GM18511 (cell line): ENCODE data around the gene FOXR1.
"Not testable (repeated sequence)": the region's sequence is repeated elsewhere in the genome, so short reads cannot be mapped to it uniquely, and the experiment has no call there.

Source experiments
- ATAC-seq: cut with Tn5 transposase; IDR thresholded peaks from one replicate; pipeline ENCODE4 v1.9.1; 2021; ENCODE audit warnings: mild to moderate bottlenecking, moderate library complexity; ENCODE audit not compliant: unreplicated experiment

The FOXR1 gene

GRCh38 chr11:118991486-118992038 lies 20.0 kb downstream of the FOXR1 start:
- not testable (repeated sequence) for ATAC-seq

- peak; percentile 34 for ATAC-seq
Observed at GRCh38 chr11:118996926-118997626, 25.5 kb downstream of the FOXR1 start.

- ATAC-seq: peak; percentile 94
Observed at GRCh38 chr11:118997627-118998387, 26.2 kb downstream of the FOXR1 start, which contains the start of gene CENATAC. CENATAC (plus strand) TSS chr11:118998138; CDS start chr11:118998198, 60 bp downstream.

DNA sequence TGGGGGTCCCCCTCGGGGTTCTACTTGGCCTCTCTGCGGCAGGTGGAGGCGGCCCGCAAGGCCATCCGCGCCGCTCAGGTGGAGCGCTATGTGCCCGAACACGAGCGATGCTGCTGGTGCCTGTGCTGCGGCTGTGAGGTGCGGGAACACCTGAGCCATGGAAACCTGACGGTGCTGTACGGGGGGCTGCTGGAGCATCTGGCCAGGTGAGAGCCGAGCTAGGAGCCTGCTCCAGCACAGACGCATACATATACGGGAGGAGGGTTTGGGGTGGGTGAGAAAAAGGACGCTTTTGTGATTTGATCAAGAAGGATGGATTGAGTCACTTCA lies 26.8 kb downstream of the FOXR1 start:
- no peak for ATAC-seq

- ATAC-seq: no peak
Observed at GRCh38 chr11:118998822-118999221, 27.3 kb downstream of the FOXR1 start.

DNA sequence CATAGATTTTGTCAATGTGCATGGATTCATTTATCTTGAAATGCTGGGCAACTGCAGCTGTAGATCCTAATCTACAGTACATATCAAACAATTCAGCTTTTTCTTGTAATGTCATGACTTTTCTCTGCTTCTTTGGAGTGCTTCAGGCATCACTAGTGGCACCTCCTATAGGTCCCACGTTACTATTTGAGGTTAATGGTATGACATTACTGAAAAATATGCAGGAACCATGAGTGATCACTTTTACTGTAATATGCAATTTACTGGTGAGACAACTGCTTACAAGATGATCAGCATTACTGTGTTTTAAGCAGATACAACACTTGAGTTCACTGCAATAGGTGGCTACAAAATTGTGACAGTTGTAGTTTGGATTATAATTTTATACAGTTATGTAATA lies 29.3 kb downstream of the FOXR1 start:
- no peak for ATAC-seq

DNA sequence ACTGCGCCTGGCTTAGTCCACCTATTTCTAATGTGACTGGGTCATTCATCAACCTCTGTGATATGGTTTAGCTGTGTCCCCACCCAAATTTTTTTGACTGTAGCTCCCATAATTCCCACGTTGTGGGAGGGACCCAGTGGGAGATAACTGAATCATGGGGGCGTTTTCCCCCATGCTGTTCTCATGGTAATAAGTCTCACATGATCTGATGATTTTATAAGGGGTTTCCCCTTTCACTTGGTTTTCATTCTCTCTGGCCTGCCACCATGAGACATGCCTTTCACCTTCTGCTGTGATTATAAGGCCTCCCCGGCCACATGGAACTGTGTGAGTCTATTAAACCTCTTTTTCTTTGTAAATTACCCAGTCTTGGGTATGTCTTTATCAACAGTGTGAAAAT lies 35.1 kb downstream of the FOXR1 start:
- no peak for ATAC-seq

DNA sequence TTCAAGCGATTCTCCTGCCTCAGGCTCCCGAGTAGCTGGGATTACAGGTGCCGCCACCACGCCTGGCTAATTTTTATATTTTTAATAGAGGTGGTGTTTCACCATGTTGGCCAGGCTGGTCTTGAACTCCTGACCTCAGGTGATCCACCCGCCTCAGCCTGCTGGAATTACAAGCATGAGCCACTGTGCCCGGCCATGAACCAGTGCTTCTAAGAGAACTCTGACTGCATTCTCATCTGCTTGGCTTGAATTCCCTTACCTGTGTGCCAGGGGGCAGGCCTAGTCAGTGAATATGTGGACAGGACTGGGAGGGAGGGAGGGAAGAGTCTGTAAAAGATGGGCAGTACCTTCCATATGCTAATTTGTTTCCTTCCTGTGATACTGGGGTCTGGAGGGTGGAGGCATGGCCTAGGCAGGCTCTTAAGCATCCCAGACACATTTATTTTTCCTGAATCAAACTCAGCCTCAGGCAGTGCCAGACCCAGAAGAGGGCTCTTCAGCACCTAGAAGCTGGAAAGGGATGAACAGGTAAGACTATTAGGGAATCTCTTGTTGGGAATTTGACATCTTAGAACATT lies 40.0 kb downstream of the FOXR1 start:
- no peak for ATAC-seq

DNA sequence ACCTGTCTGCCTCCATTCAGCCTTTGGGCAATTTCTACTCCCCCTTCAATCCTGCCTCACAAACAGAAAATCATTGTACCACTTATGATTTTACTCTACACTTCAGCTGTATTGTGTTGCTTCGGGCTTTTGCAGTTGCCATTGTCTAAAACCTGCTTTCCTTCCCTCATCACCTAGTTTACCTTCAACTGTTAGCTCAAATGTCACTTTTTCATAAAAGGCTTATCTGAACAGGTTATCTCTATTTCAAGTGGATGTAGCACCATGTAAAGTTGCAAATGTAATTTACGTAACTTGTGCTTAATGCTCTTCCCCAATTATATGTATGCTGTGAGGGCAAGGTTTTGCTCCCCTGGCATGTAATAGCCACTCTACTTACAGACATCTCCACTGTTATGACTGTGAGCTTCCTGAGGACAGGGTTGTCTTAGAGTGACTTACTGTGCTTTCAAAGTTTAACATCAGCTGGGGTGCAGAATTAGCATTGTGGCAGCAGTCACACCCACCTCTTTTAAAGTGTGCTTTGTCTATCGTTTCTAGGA lies 41.1 kb downstream of the FOXR1 start:
- no peak for ATAC-seq

DNA sequence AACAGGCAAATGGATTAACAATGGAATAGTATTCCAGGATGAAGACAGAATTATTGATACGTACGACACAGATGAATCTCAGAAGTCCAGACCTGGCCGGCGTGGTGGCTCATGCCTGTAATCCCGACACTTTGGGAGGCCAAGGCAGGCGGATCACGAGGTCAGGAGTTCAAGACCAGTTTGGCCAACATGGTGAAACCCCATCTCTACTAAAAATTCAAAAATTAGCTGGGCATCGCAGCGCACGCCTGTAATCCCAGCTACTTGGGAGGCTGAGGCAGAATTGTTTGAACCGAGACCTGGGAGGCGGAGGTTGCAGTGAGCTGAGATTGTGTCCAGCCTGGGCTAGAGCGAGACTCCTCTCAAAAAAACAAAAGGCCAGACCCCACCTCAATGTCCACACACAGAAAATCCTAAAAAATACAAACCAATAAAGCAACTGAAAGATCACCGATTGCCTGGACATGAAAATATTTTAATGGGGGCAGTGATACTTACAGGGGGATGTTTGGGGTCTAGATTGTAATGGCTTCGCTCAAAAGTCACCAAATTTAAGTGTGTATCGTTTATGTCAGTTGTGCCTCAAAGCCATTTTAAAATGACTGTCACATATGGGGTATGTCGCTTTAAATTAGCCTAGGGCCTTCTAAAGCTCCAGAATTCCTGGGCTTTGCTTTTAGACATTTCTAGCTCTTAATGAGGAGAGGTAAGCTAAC lies 42.8 kb downstream of the FOXR1 start:
- no peak for ATAC-seq

DNA sequence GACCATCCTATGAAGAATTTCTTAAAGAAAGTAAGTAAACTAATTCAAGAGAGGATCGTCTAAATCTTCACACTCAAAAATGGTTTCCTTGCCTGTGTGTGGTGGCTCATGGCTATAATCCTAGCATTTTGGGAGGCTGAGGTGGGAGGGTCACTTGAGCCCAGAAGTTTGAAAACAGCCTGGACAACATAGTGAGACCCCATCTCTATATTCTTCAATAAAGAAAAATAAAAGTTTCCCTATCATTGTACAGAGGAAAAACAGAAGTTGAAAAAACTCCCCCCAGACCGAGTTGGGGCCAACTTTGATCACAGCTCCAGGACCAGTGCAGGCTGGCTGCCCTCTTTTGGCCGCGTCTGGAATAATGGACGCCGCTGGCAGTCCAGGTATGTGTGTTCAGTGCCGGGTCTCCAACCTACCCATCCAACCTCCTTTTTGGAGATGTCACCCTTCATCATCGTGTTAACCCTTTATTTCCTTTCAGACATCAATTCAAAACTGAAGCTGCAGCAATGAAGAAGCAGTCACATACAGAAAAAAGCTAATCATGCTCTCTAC lies 43.6 kb downstream of the FOXR1 start:
- no peak for ATAC-seq

DNA sequence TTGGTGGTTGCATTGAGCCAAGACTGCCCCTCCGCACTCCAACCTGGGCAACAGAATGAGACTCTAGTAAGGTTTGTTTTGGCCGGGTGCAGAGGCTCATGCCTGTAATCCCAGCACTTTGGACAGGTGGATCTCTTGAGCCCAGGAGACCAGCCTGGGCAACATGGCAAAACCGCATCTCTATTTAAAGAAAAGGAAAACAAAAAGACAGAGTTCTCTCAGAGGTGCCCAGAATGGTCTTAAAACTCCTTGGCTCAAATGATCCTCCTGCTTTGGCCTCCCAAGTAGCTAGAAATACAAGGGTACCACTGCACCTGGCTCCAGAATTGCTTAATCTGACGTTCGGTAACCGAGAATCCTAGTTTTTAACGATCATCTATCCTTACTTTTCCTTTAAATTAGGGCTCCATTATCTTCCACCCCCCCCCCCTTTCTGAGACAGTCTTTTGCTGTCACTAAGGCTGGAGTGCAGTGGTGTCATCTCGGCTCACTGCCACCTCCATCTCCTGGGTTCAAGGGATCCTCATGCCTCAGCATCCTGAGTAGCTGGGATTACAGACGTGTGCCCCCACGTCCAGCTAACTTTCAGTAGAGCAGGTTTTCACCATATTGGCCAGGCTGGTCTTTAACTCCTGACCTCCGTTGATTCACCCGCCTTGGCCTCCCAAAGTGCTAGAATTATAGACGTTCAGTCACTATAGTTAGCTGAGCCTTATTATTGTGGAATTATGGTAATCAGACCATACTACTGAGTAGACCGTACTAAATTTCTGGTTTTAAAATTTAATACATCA lies 44.9 kb downstream of the FOXR1 start:
- ATAC-seq: no peak

DNA sequence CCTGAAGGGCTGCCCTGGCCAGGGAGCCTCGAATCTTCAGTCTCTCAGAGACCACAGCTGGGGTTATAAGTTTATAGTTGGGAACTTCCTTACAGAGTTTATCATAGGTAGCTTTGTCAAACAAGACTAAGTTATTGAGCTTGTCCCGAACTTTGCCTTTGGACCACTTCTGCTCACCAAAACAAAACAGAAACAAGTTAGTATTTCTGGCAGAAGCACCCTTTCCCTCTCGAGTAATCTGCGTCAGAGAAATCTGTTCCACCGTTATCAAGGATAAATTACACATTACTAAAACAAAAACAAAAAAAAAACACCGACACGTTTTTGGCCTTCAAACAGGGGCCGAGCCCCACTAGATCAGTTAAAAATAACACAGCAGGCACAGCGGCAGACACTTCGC lies 45.8 kb downstream of the FOXR1 start:
- ATAC-seq: not testable (repeated sequence)

GRCh38 chr11:119018074-119018938 lies 46.7 kb downstream of the FOXR1 start, which contains the start of the genes RPS25 and TRAPPC4:
RPS25 (minus strand) TSS chr11:119018343; CDS start chr11:119018284, 59 bp downstream.
TRAPPC4 (plus strand) TSS chr11:119018766; CDS start chr11:119018796, 30 bp downstream.
- peak; percentile 94 for ATAC-seq

DNA sequence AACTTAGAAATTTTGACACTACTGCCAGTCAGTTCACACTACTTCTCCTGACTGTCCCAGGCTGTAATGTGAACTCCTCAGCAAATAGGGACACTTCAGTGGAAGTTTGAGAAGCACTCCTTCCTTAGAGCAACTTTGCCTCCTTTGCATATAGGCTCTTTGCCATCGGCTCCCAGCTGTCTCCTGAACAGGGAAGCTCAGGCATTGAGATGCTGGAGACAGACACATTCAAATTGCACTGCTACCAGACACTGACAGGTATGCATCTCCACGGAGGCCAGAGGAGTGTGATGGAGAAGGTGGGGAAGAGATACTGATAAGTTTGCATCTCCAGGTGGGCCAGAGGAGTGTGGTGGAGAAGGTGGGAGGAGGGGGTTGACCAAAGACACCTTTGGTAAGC lies 48.4 kb downstream of the FOXR1 start:
- ATAC-seq: no peak

DNA sequence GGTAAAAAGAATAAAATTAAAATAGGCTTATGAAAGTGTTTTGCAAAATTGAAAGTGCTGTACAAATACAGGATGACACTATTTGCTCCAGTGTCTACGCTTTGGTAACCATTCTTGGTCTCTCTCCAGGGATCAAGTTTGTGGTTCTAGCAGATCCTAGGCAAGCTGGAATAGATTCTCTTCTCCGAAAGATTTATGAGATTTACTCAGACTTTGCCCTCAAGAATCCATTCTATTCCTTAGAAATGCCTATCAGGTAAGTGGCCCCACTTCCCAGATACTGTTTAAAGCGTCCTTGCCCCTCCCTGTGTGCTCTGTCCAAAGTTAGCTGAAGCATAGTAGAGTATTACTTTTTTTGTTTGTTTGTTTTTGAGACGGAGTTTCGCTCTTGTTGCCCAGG lies 50.1 kb downstream of the FOXR1 start:
- no peak for ATAC-seq

DNA sequence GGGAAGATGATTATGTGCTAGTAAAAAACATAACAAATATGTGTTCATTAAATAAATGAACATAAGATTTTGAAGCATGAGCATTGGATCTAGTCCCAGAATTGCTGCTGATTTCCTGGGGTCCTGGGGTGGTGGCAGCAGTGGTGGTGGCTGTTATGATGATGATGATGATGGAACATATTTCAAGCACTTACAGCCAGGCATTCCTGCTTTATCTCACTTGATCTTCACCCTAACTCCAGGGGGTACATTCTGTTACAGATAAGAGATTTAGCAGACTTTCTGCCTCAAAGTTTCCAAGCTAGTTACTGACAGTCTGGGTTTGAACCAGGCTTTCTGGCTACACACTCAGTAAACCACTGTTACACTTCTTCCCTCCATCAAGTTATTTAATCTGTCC lies 52.2 kb downstream of the FOXR1 start:
- no peak for ATAC-seq

DNA sequence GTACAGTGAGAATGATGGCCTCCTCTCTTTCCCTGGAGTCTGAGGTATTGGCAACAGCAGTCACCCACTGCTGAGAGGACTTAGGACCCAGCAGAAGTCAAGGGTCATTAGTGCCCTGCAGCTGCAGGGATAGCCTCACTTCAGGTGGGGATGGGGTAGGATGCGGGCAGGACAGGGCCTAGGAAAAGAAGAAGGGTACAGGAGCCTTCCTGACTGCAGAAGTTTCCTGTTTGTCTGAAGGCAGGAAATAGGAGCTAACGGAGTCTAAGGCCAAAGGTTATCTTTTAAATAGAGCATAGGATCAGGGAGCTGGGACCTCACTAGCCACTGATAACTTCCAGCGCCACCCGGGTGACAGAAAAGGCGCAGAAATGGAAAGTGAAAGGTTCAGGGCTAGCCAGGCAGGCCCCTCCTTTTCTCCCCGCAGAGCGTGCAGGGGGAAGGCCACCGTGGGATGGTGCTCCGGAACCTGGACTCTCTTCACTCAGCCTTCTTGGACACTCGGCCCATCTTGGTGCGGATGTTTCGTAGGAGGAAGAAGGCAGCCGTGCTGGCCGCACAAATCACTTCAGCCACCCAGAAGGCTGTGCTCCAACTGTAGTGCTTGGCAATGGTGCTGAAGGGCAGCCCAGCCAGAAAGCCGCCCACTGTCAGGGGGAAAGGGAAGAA lies 53.0 kb downstream of the FOXR1 start:
- no peak for ATAC-seq
